Middle frontal gyrus (tissue), 1 donor: ENCODE data around the gene RABGAP1L.
"Not testable (repeated sequence)": the region's sequence is repeated elsewhere in the genome, so short reads cannot be mapped to it uniquely, and the experiment has no call there.

Source experiments
- DNase-seq: peaks from one replicate; pipeline ENCODE4 v3.0.0-alpha.2; 2015; ENCODE audit warnings: low spot score; ENCODE audit errors: extremely low spot score

RABGAP1L gene

DNA sequence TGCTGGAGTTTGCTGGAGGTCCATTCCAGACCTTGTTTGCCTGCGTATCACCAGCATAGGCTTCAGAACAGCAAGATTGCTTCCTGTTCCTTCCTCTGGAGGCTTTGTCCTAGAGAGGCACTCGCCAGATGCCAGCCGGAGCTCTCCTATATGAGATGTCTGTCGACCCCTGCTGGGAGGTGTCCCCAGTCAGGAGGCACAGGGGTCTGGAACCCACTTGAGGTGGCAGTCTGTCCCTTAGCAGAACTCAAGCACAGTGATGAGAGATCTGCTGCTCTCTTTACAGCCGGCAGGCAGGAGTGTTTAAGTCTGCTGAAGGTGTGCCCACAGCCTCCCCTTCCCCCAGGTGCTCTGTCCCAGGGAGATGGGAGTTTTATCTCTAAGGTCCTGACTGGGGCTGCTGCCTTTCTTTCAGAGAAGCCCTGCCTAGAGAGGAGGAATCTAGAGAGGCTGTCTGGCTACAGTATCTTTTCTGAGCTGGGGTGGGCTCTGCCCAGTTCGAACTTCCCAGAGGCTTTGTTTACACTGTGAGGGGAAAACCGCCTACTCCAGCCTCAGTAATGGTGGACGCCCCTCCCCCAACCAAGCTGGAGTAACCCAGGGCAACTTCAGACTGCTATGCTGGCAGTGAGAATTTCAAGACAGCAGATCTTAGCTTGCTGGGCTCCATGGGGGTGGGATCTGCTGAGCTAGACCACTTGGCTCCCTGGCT is 493.4 kb downstream of the RABGAP1L start:
- no peak for DNase-seq

DNA sequence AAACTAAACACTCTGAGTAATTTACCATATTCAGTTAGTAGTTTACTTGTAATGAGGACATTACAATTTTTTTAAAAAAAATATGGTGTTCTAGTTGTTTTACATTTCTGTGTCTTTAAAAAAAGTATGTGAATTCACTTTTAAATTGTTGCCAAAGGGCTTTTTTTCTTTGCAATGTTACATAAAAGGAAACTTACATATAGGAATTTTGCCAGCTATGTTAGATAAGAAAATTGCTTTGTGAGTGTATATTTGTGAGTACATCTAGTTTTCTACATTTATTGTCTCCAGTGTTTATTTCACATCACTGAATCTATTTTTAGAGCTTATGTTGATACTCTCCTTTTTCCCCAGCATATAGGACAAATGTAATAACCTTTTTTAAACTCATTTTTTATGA is 495.2 kb downstream of the RABGAP1L start:
- DNase-seq = no peak

- no peak for DNase-seq
These were observed 497.2 kb downstream of the RABGAP1L start for GRCh38 chr1:174656409-174657059.

- DNase-seq = no peak
These were observed 498.1 kb downstream of the RABGAP1L start for GRCh38 chr1:174657411-174657810.

- DNase-seq = no peak
These were observed 498.6 kb downstream of the RABGAP1L start for GRCh38 chr1:174657893-174658292.

- DNase-seq = no peak
These were observed 500.5 kb downstream of the RABGAP1L start for GRCh38 chr1:174659823-174660222.

DNA sequence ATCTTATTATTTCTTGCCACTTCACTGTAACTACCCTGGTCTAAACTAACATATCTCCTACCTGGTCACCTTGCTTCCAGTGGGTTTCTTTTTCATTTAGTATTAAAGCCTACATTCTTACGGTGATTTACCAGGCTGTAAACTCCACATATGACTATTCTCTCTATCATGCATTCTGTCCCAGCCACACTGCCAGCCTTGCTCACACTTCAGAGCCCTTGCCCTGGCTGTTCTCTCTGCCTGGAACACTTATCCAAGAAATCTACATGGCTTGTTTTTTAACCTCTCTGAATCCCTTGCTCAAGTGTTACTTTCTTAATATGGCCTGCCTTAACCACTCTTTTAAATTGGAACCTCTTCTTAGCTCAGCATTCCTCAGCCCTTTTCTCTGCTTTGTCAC is 501.2 kb downstream of the RABGAP1L start:
- no peak for DNase-seq

DNA sequence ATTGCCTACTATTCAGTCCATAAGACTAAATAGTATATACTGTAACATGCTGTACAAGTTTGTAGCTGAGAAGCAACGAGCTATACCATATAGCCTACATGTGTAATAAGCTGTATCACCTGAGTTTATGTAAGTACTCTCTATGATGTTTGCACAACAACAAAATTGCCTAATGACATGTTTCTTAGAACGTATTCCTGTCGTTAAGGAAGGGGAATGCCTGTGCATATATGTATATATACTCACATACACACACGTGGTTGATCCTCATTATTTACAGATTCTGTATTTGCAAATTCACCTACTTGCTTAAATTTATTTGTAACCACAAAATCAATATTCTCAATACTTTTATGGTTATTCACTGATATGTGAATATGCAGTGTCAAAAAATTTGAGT is 504.0 kb downstream of the RABGAP1L start:
- no peak for DNase-seq

DNA sequence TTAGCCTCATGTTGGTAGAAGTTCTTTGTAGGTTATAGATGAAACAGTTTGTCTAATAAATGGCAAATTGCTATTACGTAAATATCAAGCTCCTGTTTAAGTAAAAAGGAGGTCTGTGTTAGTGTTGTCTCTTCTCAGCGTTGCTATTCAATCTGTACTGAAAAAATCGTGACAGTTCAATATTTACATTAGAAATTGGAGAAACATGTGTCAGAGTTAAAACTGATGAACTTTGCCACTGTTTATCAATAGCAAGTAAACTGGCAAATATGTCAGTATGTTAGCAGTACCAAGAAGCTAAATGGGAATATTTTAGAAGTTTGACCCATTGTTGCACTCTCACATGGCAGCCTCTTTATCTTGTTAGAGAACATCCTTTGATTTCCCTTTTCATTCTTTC is 506.9 kb downstream of the RABGAP1L start:
- no peak for DNase-seq

DNA sequence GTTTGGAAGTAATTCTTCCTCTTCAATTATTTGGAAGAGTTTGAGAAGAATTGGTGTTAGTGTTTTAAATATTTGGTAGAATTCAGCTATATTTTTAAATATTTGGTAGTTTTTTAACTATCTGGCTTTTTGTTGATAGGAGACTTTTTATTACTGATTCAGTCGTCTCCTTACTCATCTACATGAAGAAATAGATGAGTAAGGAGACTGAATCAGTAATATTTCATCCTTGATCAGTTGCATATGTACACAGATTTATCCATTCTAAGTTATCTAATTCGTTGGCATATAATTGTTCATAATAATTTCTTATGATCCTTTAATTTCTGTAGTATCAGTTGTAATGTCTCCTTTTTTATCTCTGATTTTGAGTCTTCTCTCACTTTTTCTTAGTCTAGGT is 512.5 kb downstream of the RABGAP1L start:
- no peak for DNase-seq

GRCh38 chr1:174676856-174677255 is 517.5 kb downstream of the RABGAP1L start:
- DNase-seq = no peak

DNA sequence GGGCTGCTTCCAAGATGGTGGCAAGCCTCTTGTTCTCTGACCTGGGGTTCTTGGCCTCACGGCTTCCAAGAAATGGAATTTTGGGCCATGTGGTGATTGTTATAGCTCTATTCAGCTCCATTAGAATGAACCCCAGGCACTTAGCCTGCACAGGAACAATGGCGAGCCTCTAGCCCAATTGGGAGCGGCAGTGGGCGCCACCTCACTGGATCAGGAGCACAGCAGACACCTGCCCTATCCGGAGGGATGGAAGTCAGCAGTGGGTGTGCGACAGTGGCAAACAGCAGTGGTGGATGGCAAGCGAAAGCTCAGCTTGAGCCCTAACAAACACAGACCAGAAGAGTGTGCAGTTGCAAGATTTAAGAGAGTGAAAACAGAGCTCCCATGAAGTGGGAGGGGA is 519.3 kb downstream of the RABGAP1L start:
- DNase-seq = no peak

- DNase-seq = no peak
These were observed 520.8 kb downstream of the RABGAP1L start for GRCh38 chr1:174680101-174680500.

DNA sequence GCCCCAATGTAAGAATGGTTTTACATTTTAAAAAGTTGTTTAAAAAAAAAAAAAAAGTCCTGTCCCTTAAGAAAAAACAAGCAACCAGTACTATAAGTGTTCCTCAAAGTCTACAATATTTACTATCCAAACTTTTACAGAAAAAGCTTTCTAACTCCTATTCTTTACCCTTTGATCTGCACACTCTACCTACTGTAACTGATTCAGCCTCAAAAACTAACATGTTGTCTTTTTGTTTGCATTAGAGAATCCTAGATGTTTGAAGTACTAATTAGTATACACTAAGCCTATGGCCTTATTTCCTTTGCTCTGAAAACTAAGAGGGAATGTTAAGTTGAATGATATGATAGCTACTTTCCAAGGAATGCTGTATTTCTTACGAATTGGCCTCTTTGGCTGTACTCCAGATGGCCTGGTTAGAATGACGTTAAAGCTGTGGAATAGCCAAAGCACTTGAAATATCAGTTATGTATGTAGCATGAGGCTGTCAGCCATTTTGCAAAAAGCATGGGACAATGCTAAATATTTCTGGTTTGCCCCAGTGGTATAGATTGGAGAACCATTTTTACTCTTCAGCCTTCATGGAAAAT is 523.2 kb downstream of the RABGAP1L start:
- DNase-seq = no peak

- DNase-seq = no peak
These were observed 526.9 kb downstream of the RABGAP1L start for GRCh38 chr1:174686213-174686612.

- no peak for DNase-seq
These were observed 530.2 kb downstream of the RABGAP1L start for GRCh38 chr1:174689524-174689923.

DNA sequence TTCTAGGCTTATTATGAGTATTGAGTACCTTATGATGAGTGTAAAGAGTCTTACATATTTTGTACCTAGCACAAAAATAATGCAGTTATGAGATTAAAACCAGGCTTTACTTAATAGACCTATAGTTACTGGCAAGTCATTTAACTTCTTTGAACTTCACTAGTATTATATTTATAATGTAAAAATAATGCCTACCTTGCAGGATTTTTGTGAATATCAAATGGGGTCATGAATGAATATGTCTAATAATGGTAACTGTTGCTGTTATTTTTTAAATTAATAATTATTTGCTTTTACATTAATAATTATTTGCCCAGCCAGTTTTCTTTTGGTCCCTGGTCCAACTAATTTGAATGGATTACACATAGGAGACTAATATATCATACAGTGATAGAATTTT is 530.9 kb downstream of the RABGAP1L start:
- no peak for DNase-seq

DNA sequence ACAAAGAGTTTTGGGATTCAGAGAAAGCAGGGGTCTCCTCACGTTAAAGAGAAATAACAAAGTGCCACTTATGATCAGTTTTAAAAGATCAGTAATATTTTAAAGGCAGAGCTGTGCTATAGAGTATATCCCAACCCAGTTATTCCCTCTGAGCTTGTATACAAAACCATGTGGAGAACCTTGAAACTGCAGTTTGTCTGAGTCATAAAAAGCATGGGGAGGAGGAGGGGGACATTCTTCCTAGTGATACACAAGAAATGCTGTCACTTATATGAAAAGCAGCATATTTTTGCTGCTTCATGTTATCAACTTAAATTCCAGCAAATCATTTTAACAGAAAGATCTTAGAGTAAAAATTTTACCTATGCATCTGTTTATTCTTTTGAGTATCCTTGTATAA is 533.0 kb downstream of the RABGAP1L start:
- DNase-seq = no peak

- DNase-seq = no peak
These were observed 533.8 kb downstream of the RABGAP1L start for GRCh38 chr1:174693085-174693484.

GRCh38 chr1:174693539-174693938 is 534.2 kb downstream of the RABGAP1L start:
- DNase-seq = not testable (repeated sequence)

DNA sequence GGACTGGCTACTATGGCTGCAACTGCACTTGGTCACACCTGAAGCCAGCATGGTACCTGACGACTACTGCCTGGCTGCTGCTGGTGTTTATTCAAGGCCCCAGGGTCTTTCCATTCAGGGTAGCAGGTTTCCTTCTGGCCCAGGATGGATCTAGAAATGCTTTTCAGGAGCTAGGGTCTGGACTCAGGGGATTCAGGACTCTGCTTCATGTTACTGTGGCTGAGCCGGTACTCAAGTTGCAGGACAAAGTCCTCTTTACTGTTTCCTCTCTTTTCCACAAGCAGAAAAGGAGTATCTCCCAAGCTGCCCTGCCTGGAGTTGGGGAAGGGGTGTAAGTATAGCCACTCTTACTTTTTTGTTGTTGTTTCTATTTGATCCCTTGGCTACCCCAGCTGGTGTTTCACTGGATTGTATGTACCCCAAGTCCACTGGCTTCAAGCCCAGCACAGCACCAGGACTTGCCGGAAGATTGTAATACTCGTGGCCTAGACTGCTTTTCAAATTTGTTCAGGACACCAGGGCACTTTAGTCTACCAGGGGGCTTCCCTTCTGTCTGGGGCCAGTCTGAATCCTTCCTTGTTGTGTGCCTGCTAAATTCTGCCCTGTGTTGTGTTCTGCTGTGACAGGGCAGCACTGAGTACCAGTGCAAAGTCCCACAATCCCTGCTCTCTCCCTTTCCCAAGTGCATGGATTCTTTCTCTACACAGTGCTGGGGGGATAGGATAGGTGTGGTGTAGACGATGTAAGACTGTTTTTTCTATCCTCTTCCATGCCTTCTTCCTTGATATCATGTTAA is 536.9 kb downstream of the RABGAP1L start:
- DNase-seq = no peak

DNA sequence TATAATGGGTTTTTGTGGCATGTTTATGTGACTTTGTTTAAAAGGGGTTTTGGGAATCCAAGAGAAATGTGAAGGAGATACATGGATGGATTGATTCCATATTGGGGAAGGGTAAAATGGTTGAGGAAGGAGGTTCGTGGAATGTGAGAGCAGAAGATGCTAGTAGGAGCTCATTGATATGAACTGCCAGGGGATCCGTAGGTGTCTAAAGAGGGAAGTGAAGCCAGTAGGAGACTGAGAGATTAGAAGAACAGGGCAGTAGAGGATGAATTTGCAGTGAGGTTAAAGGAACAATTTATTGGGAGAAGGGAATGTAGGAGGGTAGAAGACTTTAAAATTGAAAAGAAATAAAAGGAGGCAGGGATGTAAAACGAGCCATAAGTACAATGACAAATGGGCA is 541.0 kb downstream of the RABGAP1L start:
- no peak for DNase-seq
